T1000 (cell line): ENCODE measurements around the gene IVD.
A peak's percentile ranks its signal among the peaks of the same experiment; 100 is the strongest.

Experiments
- DNase-seq: peaks from one replicate; lab custom pipeline; 2025; ENCODE audit warnings: mixed read lengths; lab: John Stamatoyannopoulos, UW

Gene IVD

DNA sequence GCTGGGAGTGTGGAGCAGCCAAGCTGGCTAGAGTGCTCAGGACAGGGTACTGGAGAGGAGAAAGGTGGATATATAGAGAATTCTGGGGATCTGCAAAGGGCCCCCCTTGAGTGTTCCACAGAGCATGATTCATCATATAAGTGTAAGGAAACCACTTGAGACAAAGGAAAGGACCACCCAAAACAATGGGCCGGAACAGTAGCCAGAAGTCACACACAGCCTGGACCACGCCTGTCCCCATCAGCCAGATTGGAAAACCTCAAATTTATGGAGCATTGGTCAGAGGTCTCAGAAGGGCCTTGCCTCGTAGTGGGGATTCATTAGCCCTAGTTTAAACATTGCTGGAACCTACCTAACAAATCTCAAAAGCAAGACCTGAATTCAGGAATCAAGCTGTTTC, 28.0 kb upstream of the IVD start:
- no peak for DNase-seq

DNA sequence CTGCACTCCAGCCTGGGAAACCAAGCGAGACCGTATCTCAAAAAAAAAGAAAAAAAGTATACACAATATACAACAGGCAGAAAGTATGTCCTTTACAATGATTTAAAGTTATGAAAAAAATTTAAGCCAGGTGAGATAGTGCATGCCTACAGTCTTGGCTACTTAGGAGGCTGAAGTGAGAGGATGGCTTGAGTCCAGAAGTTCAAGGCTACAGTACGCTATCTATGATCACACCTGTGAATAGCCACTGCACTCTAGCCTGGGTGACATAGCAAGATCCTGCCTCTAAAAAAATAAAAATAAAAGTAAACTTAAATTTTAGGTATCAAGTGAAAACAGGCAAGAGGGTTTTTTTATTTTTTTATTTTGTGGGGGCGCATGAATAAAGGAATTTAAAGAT, 26.2 kb upstream of the IVD start:
- DNase-seq: no peak

GRCh38 chr15:40379853-40380252, 25.7 kb upstream of the IVD start:
- peak; percentile 48 for DNase-seq

DNA sequence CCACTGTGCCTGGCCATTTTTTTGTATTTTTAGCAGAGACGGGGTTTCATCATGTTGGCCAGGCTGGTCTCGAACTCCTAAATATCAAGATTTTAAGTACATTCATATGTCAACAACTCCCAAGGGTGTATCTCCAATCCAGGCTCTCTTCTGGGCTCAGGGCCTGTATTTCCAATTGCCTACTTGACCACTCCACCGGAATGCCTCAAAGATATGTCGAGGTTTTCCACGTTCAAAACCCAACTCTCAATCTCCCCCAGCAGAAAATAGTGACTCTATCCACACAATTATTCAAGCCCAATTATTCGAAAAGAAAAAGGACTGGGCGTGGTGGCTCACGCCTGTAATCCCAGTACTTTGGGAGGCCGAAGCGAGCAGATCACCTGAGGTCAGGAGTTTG, 25.0 kb upstream of the IVD start:
- DNase-seq: no peak

DNA sequence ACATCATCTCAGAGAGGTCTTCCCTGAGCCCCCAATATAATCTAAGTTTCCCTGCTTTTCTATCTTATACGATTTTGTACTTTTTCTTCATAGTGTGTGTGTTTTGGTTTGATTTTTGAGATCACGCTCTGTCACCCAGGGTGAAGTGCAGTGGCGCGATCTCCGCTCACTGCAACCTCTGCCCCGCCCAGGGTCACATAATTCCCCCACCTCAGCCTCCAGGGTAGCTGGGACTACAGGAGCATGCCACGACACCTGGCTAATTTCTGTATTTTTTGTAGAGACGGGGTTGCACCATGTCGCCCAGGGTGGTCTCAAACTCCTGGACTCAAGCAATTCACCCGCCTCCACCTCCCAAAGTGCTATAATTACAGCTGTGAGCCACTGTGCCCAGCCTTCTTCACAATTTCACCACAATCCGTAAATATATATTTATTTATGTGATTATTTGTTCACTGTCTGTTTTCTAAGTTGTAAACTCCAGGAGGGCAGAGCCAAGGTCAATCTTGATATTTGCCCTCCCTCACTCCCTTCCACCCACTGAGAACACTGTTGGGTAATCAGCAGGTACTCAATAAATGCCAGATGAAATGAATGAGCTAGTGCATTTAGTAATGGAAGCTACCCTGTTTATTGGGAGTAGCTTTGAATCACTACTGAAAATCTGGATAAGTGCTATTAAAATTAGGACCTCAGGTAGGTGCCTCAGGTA, 23.6 kb upstream of the IVD start:
- DNase-seq: no peak

- DNase-seq: peak; percentile 74
Measured at GRCh38 chr15:40382580-40383456, 22.8 kb upstream of the IVD start, which contains the start of gene KNSTRN. TSS of gene KNSTRN (plus strand) at chr15:40382721. CDS start at chr15:40382836, 115 bp downstream.

- no peak for DNase-seq
Measured at GRCh38 chr15:40386480-40386879, 19.1 kb upstream of the IVD start.

DNA sequence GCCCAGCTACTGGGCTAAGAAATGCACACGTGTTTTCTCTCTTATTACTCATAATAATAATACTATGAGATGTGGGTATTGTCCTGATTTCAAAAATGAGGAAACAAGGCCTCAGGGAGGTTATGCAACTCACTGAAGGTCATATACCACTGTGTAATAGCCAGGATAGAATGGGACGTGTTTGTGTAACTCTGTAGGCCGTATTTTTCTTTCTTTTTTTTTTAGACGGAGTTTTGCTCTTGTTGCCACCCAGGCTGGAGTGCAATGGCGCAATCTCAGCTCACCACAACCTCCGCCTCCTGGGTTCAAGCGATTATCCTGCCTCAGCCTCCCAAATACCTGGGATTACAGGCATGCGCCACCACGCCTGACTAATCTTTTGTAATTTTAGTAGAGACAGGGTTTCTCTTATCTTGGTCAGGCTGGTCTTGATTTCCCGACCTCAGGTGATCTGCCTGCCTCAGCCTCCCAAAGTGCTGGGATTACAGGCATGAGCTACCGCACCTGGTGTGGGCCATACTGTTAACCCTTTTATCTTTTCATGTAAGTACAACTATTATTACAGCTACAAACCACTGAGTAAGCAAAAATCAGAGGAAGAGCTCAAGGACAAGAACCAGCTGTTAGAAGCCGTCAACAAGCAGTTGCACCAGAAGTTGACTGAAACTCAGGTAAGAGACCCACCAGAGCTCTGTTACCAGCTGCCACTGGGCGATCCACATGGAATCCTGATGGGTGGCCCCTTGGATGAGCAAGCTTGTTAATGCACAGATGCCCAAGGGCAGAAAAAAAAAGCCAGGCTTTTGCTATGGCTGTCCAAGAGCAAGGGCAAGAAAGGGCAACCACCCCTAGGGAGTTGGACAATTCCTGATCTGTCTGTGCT, 16.4 kb upstream of the IVD start:
- DNase-seq: no peak

GRCh38 chr15:40389824-40390595, 15.6 kb upstream of the IVD start:
- DNase-seq: no peak

GRCh38 chr15:40392986-40393948, 12.3 kb upstream of the IVD start:
- DNase-seq: no peak

DNA sequence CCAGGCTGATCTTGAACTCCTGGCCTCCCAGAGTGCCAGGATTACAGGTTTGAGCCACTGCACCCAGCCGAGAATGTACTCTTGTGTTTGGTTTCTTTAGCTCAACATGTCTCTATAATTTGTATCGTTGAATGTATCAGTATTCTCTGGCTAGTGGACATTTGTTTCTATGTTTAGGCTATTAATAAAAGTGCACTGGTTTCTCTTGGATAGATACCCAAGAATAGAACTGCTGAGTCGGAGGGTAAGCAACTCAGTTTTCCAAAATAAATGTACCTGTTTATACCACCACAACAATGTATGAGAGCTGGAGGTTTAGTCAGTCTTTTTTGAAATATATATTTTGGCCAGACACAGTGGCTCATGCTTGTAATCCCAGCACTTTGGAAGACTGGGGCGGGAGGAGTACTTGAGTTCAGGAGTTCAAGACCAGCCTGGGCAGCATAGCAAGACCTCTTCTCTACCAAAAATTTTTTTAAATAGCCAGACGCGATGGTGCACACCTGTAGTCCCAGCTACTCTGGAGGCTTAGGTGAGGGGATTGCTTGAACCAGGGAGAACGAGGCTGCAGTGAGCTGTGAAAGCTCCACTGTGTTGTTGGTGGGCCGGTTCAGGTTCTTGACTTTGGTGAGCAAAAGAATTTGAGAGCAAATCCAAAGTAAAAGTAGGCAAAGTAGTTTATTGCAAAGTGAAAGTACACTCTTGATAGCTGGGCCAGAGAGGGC, 7.7 kb upstream of the IVD start:
- DNase-seq: no peak

GRCh38 chr15:40398413-40398873, 7.2 kb upstream of the IVD start:
- no peak for DNase-seq

GRCh38 chr15:40399370-40399769, 6.2 kb upstream of the IVD start:
- DNase-seq: no peak

DNA sequence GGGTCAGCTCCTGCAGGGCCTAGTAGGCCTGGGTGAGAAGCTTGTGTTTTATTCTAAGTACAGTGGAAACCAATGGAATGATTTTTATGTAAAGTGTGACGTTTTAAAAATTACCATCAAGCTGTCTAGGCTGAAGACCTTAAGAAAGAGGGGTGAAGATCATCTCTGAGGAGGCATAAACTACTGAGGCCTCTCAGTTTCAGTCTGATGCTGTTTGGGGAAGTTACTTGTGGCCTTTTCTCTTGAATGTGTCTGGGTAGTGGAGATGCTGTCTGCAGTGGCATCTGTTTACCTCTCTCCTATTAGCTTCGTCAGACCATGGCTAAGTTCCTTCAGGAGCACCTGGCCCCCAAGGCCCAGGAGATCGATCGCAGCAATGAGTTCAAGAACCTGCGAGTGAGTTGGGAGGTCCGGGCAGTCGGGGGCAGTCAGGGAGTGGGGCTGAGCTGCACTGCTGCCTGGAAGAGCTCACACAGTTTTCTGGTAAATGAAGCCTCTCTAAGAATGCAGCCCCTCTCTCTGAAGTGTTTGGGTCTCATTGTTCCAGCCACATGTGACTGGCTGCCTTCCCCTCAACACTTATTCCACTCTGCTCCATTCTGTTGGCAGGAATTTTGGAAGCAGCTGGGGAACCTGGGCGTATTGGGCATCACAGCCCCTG, 1.9 kb downstream of the IVD start:
- no peak for DNase-seq

DNA sequence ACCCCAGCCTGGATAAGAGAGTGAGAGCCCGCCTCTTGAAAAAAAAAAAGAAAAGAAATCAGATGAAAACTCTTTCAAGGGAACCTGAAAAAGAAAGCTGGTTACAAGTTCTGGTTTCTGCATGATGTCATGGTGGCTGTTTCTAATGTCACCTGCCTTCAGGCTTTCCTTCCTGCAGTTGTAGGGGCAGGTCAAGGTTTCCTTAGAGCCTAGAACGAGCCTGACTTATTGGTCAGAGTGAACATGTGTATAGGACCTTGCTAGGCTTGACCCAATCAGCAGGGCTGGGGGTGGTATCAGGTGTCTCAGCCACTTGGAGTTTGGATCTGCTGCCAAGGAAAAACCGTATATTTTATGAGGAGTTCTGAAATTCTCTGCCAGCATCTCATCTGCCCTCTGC, 3.8 kb downstream of the IVD start:
- DNase-seq: no peak

DNA sequence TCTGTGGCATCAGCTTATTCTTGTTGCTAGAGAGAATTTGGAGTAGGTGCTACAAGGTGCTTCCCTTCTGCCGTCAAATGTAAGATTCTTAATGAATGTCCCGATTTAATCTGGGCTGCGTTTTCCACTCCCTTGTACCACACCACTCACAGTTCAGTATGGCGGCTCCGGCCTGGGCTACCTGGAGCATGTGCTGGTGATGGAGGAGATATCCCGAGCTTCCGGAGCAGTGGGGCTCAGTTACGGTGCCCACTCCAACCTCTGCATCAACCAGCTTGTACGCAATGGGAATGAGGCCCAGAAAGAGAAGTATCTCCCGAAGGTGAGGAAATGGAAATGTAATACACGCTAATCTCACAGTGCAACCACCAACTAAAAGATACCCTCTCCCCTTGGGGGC, 4.9 kb downstream of the IVD start:
- no peak for DNase-seq

DNA sequence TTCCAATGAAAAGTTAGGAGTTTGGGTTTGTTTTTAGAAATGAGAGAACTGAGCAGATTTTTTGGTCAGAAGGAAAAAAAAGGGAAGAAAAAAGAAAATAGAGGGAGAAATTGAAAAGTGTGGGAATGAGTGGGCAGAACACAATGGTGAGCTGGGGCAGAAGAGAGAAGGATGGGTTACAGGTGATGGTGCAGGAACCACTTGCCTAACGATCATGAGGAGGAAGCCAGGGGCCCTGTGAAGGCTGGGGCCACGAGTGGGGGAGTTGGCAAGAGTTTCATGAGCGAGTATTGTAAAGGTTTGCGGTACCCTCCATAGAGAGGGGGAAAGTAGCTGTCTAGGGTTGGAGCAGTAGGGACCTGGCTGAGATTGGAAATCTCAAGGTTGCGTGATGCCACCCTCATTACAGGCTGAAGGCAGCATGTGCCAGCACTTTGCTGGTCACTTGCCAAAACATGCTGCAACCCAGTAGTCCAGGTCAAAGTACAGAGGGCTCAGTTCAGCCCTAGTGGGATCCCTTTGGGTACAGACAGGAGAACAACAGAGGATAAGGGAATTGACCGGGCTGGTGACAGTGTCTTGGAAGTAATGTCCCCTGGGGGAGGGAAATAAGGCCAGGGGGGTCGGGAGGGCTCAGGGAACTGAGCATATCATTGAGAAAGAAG, 6.6 kb downstream of the IVD start:
- DNase-seq: no peak

DNA sequence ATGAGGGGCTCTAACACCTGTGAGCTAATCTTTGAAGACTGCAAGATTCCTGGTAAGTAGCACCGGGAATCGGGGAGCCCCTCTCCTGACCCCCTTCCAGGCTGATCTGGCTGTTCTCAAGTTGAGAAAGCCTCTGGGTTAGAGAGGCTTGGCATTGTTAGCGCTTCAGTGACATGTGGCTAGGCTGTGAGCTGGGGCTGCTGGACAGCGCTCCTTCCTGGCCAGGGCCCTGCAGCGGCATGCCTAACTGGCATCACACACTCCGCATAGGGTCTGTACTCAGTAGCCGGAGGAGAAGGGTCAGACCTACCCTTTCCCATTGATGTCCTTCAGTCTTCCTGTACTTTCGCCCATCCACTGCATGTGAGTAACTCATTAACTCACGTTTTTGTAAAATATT, 7.4 kb downstream of the IVD start:
- DNase-seq: no peak
